Ovary (tissue), 9 donors: ENCODE measurements around the gene NMRK2. TPM values are rescaled to one million over a fixed set of nuclear protein-coding genes. Genes with fewer than 3 reads are reported as not detected.
A peak's percentile ranks its signal among the peaks of the same experiment; 100 is the strongest.

Source experiments
- DNase-seq, 5 donors: peaks; one replicate each; pipeline ENCODE4 v3.0.0-alpha.2; 2019 to 2020
- H3K27ac ChIP-seq, 2 donors: fragments of 200-600 bp; one replicate each; pipeline versions ENCODE4 v1.5.1 to v1.8.0; 2019 to 2022
- H3K27me3 ChIP-seq: fragments of 200-600 bp; one replicate; pipeline ENCODE4 v1.8.0; 2022
- H3K36me3 ChIP-seq: fragments of 200-600 bp; sonication (generic); one replicate; pipeline ENCODE4 v1.5.1; 2019
- H3K4me1 ChIP-seq: one replicate; pipeline ENCODE4 v1.8.1; 2013; ENCODE audit warnings: mild to moderate bottlenecking, moderate library complexity; ENCODE audit not compliant: insufficient read depth
- H3K4me3 ChIP-seq: fragments of 200-600 bp; sonication (generic); one replicate; pipeline ENCODE4 v1.5.1; 2017
- H3K9me3 ChIP-seq, 2 donors: fragments of 200-600 bp in 1 of 2; sonication (generic) in 1 of 2; one replicate each; pipeline versions ENCODE4 v1.5.1 to v1.8.1; 2013 to 2019; ENCODE audit warnings: mild to moderate bottlenecking in 1 of 2, moderate library complexity in 1 of 2
- CTCF ChIP-seq, 3 donors: fragments of 450-650 bp in 2 of 3; fragments of 200-600 bp in 1 of 3; IDR thresholded peaks; one replicate each; pipeline versions ENCODE4 v1.5.1 to v1.8.0; 2016 to 2022; ENCODE audit warnings: antibody characterized with exemption in 3 of 3, mild to moderate bottlenecking in 1 of 3
- EP300 ChIP-seq: sonication (generic); formaldehyde crosslinking; IDR thresholded peaks from one replicate; pipeline ENCODE4 v1.6.1; 2017; ENCODE audit warnings: antibody characterized with exemption
- POLR2A ChIP-seq: fragments of 450-650 bp; IDR thresholded peaks from one replicate; pipeline ENCODE4 v1.6.1; 2017; ENCODE audit warnings: antibody characterized with exemption, mild to moderate bottlenecking, moderate library complexity
- WGBS, 3 donors: extraction: QIAGEN DNeasy Blood & Tissue Kit in 1 of 3; methylation state at CpG; one replicate each; pipeline versions ENCODE4 v1.1.5 to v1.1.7; 2013 to 2017; 5-methylcytosine and 5-hydroxymethylcytosine counted together
- intact Hi-C, 4 donors: fragments of 100-400 bp; cut with DNase I; formaldehyde crosslinking; loops; one replicate each; pipeline versions ENCODE4 v1.11.0 to v1.15.1; 2022 to 2023
- polyA plus RNA-seq, 2 donors: library from polyadenylated mRNA; stranded (reverse); fragments of 200-250 nt in 1 of 2; fragments of 350-450 nt in 1 of 2; fragmentation: Illumina TruSeq in 1 of 2; extraction: RNeasy Lipid Tissue Mini Kit (QIAGEN cat#74804) in 1 of 2; gene quantifications; one replicate each; pipeline ENCODE4 v1.2.3, GENCODE V29; 2013 to 2014
- total RNA-seq, 7 donors: library from RNA; depleted of rRNA in 2 of 7; stranded (reverse); fragments of >200 nt in 2 of 7; fragmentation: NEBNext Ultra II Directional in 3 of 7; extraction: Animal tissue kit (Norgen Biotek cat#: 25700) in 3 of 7; gene quantifications; one replicate each; pipeline versions ENCODE4 v1.1.0 to v1.2.4, GENCODE V29; 2016 to 2023
- donor health status: DM: no; HTN: no; CAD: no; lungs with moderate emphysema.
- donor health status: DM: no; HTN: no; CAD: no.
- donor health status: Bipolar disorder and iron deficiency.
- donor health status: DM: yes; HTN: yes; CAD: no.
- donor health status: DM: no; HTN: no; CAD: no.
- donor health status: DM: yes; HTN: yes; CAD: no.

NMRK2 gene
- total and polyA plus RNA-seq, 9 donors: 0.26 to 0.93 (median 0.40) TPM; not detected in 5

GRCh38 chr19:3975144-3975543 is 42.3 kb downstream of the NMRK2 start:
- no peak overlapping the region for H3K4me3 ChIP-seq
- peak in 2 of 5 donors; percentile 24 to 36 for DNase-seq
- intact Hi-C loops: no loop called here
- 68 to 78% (median 74%) methylated on average over 8 of the region's 8 CpGs for WGBS, 3 donors
- H3K4me1 ChIP-seq: no peaks in the 10 kb centered on the region
- H3K27me3 ChIP-seq: no peaks in the 10 kb centered on the region
- no peaks in the 10 kb centered on the region for H3K36me3 ChIP-seq
- no peaks in the 10 kb centered on the region for H3K9me3 ChIP-seq
- TF ChIP-seq CTCF (IDR thresholded peaks at IDR 0.05) (no peak), POLR2A (no peak), EP300 (no peak)
- H3K27ac ChIP-seq: no peak overlapping the region

- Histone ChIP-seq H3K27me3 (no peaks in the 10 kb centered on the region), H3K9me3 (no peaks in the 10 kb centered on the region), H3K27ac (no peak overlapping the region), H3K36me3 (no peaks in the 10 kb centered on the region), H3K4me1 (no peaks in the 10 kb centered on the region), H3K4me3 (no peak overlapping the region)
- peak in 3 of 5 donors; percentile 24 to 43 (median 32) for DNase-seq
- TF ChIP-seq CTCF (IDR thresholded peaks at IDR 0.05) (no peak), POLR2A (no peak), EP300 (no peak)
- intact Hi-C loops: no loop called here
- WGBS, 3 donors: 70 to 81% (median 71%) methylated on average over 14 of the region's 14 CpGs
Observed at GRCh38 chr19:3975637-3976087, 42.8 kb downstream of the NMRK2 start.

- peak; percentile 13 to 71 (median 34) for DNase-seq
- no peaks in the 10 kb centered on the region for H3K36me3 ChIP-seq
- H3K9me3 ChIP-seq: no peaks in the 10 kb centered on the region
- 81 to 87% (median 82%) methylated on average over 24 to 29 of the region's 29 CpGs for WGBS, 3 donors
- no peaks in the 10 kb centered on the region for H3K27me3 ChIP-seq
- no peak overlapping the region for H3K4me3 ChIP-seq
- no peak overlapping the region for H3K27ac ChIP-seq
- intact Hi-C loops: no loop called here
- no peaks in the 10 kb centered on the region for H3K4me1 ChIP-seq
- no peak for TF ChIP-seq POLR2A
- no peak for TF ChIP-seq CTCF (IDR thresholded peaks at IDR 0.05)
- no peak for TF ChIP-seq EP300
Observed at GRCh38 chr19:3976495-3977241, 43.8 kb downstream of the NMRK2 start.

- H3K4me3 ChIP-seq: no peak overlapping the region
Observed at GRCh38 chr19:3977242-3978143, 44.6 kb downstream of the NMRK2 start.

More at GRCh38 chr19:3977242-3978143, 44.6 kb downstream of the NMRK2 start:
- TF ChIP-seq CTCF (IDR thresholded peaks at IDR 0.05) (no peak), POLR2A (no peak), EP300 (no peak)
- intact Hi-C loops: no loop called here
- Histone ChIP-seq H3K27me3 (no peaks in the 10 kb centered on the region), H3K36me3 (no peaks in the 10 kb centered on the region), H3K4me1 (no peaks in the 10 kb centered on the region), H3K9me3 (no peaks in the 10 kb centered on the region), H3K27ac (no peak overlapping the region)
- peak; percentile 15 to 51 (median 38) for DNase-seq
- 78 to 87% (median 81%) methylated on average over 58 to 59 of the region's 59 CpGs for WGBS, 3 donors
